OCI-LY3 (cell line): Measurements from ENCODE around the gene NBPF1.
"Not testable (repeated sequence)": the region's sequence is repeated elsewhere in the genome, so short reads cannot be mapped to it uniquely, and the experiment has no call there.

Experiments
- CTCF ChIP-seq: fragments of 200-600, 300-600 bp; sonication (generic); IDR thresholded peaks from 2 replicates; pipeline ENCODE4 v1.5.1; 2014; ENCODE audit warnings: antibody characterized with exemption, low read length, low read depth
- EZH2phosphoT487 ChIP-seq: fragments of 200-600 bp; shearing (Covaris generic); IDR thresholded peaks from 2 replicates; pipeline ENCODE4 v1.6.1; 2018; ENCODE audit warnings: antibody characterized with exemption, mixed run types, low read depth

- not testable (repeated sequence) for TF ChIP-seq CTCF, EZH2phosphoT487
Measured at GRCh38 chr1:16602336-16603011, 10.9 kb downstream of the NBPF1 start.
